GM21528 (cell line): ENCODE results near the gene VSTM4.

Experiments
- ATAC-seq: cut with Tn5 transposase; IDR thresholded peaks from one replicate; pipeline ENCODE4 v1.9.1; 2021; ENCODE audit warnings: mild to moderate bottlenecking, moderate library complexity; ENCODE audit not compliant: unreplicated experiment, low FRiP score

The VSTM4 gene

GRCh38 chr10:49118430-49119074 lies 3.2 kb upstream of the VSTM4 start:
- ATAC-seq: no peak

GRCh38 chr10:49117376-49118070 lies 2.2 kb upstream of the VSTM4 start:
- no peak for ATAC-seq

- no peak for ATAC-seq
These were observed 1.4 kb upstream of the VSTM4 start for GRCh38 chr10:49116509-49117375.

GRCh38 chr10:49115796-49116508 lies 630 bp upstream of the VSTM4 start:
- no peak for ATAC-seq

GRCh38 chr10:49114718-49115014 lies 656 bp downstream of the VSTM4 start:
- ATAC-seq: no peak

GRCh38 chr10:49113741-49114141 lies 1.6 kb downstream of the VSTM4 start:
- no peak for ATAC-seq

- no peak for ATAC-seq
These were observed 2.5 kb downstream of the VSTM4 start for GRCh38 chr10:49112851-49113250.

- no peak for ATAC-seq
These were observed 3.2 kb downstream of the VSTM4 start for GRCh38 chr10:49112098-49112497.

- no peak for ATAC-seq
These were observed 4.0 kb downstream of the VSTM4 start for GRCh38 chr10:49111320-49111698.

- ATAC-seq: no peak
These were observed 4.5 kb downstream of the VSTM4 start for GRCh38 chr10:49110684-49111319.

- ATAC-seq: no peak
These were observed 5.5 kb downstream of the VSTM4 start for GRCh38 chr10:49109669-49110340.

- ATAC-seq: no peak
These were observed 6.7 kb downstream of the VSTM4 start for GRCh38 chr10:49108656-49109055.

- no peak for ATAC-seq
These were observed 7.4 kb downstream of the VSTM4 start for GRCh38 chr10:49107887-49108267.

- no peak for ATAC-seq
These were observed 8.0 kb downstream of the VSTM4 start for GRCh38 chr10:49107111-49107886.

- ATAC-seq: no peak
These were observed 8.9 kb downstream of the VSTM4 start for GRCh38 chr10:49106451-49106850.

- no peak for ATAC-seq
These were observed 10.2 kb downstream of the VSTM4 start for GRCh38 chr10:49105076-49105475.

- ATAC-seq: no peak
These were observed 11.0 kb downstream of the VSTM4 start for GRCh38 chr10:49104323-49104722.

- no peak for ATAC-seq
These were observed 11.6 kb downstream of the VSTM4 start for GRCh38 chr10:49103761-49104160.

GRCh38 chr10:49099046-49099445 lies 16.3 kb downstream of the VSTM4 start:
- no peak for ATAC-seq
